SK-N-SH treated with all-trans-retinoic acid at 6 μM for 48 hours (cell line): Measurements from ENCODE around the gene RAB30.

Experiments used
- ARNTL ChIP-seq: fragments of 450-650 bp; formaldehyde crosslinking; IDR thresholded peaks from 2 replicates; pipeline ENCODE4 v1.5.0; 2020; ENCODE audit warnings: low read depth, mild to moderate bottlenecking, moderate library complexity, borderline replicate concordance
- CSDC2 ChIP-seq: fragments of 250-450 bp; sonication (Bioruptor Pico); IDR thresholded peaks from 2 replicates; pipeline ENCODE4 v1.5.0; 2020; ENCODE audit warnings: mild to moderate bottlenecking, moderate library complexity
- ESRRG ChIP-seq: fragments of 250-450 bp; sonication (Bioruptor Pico); IDR thresholded peaks from 2 replicates; pipeline ENCODE4 v1.6.1; 2021; ENCODE audit warnings: mild to moderate bottlenecking
- GLIS3 ChIP-seq: fragments of 250-450 bp; sonication (Bioruptor Pico); IDR thresholded peaks from 2 replicates; pipeline ENCODE4 v1.5.0; 2020; ENCODE audit warnings: mild to moderate bottlenecking, moderate library complexity
- OSR1 ChIP-seq: fragments of 250-450 bp; sonication (Bioruptor Pico); IDR thresholded peaks from 2 replicates; pipeline ENCODE4 v1.8.0; 2022; ENCODE audit warnings: moderate library complexity, mild to moderate bottlenecking, inconsistent platforms
- PATZ1 ChIP-seq: fragments of 250-450 bp; sonication (Bioruptor Pico); IDR thresholded peaks from 2 replicates; pipeline ENCODE4 v1.8.0; 2020; ENCODE audit warnings: mild to moderate bottlenecking, moderate library complexity, borderline replicate concordance
- PPARA ChIP-seq: fragments of 250-450 bp; sonication (Bioruptor Pico); IDR thresholded peaks from 2 replicates; pipeline ENCODE4 v1.5.0; 2020; ENCODE audit warnings: mild to moderate bottlenecking, borderline replicate concordance
- RARB ChIP-seq: fragments of 250-450 bp; sonication (Bioruptor Pico); IDR thresholded peaks from 2 replicates; pipeline ENCODE4 v1.8.0; 2021; ENCODE audit warnings: mild to moderate bottlenecking, moderate library complexity
- SNAI2 ChIP-seq: fragments of 250-450 bp; sonication (Bioruptor Pico); IDR thresholded peaks from 2 replicates; pipeline ENCODE4 v1.5.0; 2020; ENCODE audit warnings: mild to moderate bottlenecking, moderate library complexity
- TCF4 ChIP-seq: fragments of 250-450 bp; sonication (Bioruptor Pico); IDR thresholded peaks from 2 replicates; pipeline ENCODE4 v1.8.0; 2021; ENCODE audit warnings: mild to moderate bottlenecking, moderate library complexity, borderline replicate concordance
- ZFP3 ChIP-seq: fragments of 250-450 bp; sonication (Bioruptor Pico); IDR thresholded peaks from 2 replicates; pipeline ENCODE4 v1.5.0; 2020; ENCODE audit warnings: mild to moderate bottlenecking, moderate library complexity
- ZFP30 ChIP-seq: fragments of 450-650 bp; formaldehyde crosslinking; IDR thresholded peaks from 2 replicates; pipeline ENCODE4 v1.5.0; 2022; ENCODE audit warnings: mild to moderate bottlenecking, moderate library complexity
- ZNF70 ChIP-seq: fragments of 450-650 bp; formaldehyde crosslinking; IDR thresholded peaks from 2 replicates; pipeline ENCODE4 v1.5.0; 2020; ENCODE audit warnings: mild to moderate bottlenecking, moderate library complexity
- TF ChIP-seq, protein P1 (sequence below): fragments of 250-450 bp; sonication (Bioruptor Pico); IDR thresholded peaks from 2 replicates; pipeline ENCODE4 v1.5.1; 2021; ENCODE audit warnings: mild to moderate bottlenecking, moderate library complexity

GRCh38 chr11:83092488-83093384, 21.0 kb upstream of the RAB30 start:
- TF ChIP-seq GLIS3 (CRISPR knock-in tag) = no peak
- no peak for TF ChIP-seq RARB (CRISPR knock-in tag)
- no peak for TF ChIP-seq ESRRG (CRISPR knock-in tag)
- no peak for TF ChIP-seq OSR1 (CRISPR knock-in tag)
- TF ChIP-seq ZFP30 (CRISPR knock-in tag) = no peak
- TF ChIP-seq PPARA = no peak
- TF ChIP-seq TCF4 = peak; percentile 31; the same call in 1 of the 2 replicates
- TF ChIP-seq, protein P1, sequence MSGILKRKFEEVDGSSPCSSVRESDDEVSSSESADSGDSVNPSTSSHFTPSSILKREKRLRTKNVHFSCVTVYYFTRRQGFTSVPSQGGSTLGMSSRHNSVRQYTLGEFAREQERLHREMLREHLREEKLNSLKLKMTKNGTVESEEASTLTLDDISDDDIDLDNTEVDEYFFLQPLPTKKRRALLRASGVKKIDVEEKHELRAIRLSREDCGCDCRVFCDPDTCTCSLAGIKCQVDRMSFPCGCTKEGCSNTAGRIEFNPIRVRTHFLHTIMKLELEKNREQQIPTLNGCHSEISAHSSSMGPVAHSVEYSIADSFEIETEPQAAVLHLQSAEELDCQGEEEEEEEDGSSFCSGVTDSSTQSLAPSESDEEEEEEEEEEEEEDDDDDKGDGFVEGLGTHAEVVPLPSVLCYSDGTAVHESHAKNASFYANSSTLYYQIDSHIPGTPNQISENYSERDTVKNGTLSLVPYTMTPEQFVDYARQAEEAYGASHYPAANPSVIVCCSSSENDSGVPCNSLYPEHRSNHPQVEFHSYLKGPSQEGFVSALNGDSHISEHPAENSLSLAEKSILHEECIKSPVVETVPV (CRISPR knock-in tag) = no peak
- TF ChIP-seq ZNF70 = no peak
- no peak for TF ChIP-seq ZFP3
- no peak for TF ChIP-seq PATZ1 (CRISPR knock-in tag)
- no peak for TF ChIP-seq SNAI2
- no peak for TF ChIP-seq ARNTL (CRISPR knock-in tag)
- TF ChIP-seq CSDC2 (CRISPR knock-in tag) = no peak
